NCI-H2107 treated with DMSO at 0.1 percent for 48 hours (cell line): ENCODE measurements around the gene CDH3.
"Not testable (repeated sequence)": the region's sequence is repeated elsewhere in the genome, so short reads cannot be mapped to it uniquely, and the experiment has no call there.

ENCODE experiments used
- DNase-seq: peaks from one replicate; lab custom pipeline; 2025; ENCODE audit not compliant: unreplicated experiment; lab: John Stamatoyannopoulos, UW

The CDH3 gene

DNA sequence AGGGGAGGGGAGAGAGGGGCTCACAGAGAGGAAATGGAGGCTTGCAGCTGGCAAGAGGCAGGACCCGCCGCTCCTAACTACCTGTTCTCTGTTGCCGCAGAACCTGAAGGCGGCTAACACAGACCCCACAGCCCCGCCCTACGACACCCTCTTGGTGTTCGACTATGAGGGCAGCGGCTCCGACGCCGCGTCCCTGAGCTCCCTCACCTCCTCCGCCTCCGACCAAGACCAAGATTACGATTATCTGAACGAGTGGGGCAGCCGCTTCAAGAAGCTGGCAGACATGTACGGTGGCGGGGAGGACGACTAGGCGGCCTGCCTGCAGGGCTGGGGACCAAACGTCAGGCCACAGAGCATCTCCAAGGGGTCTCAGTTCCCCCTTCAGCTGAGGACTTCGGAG lies 53.0 kb downstream of the CDH3 start:
- no peak for DNase-seq

DNA sequence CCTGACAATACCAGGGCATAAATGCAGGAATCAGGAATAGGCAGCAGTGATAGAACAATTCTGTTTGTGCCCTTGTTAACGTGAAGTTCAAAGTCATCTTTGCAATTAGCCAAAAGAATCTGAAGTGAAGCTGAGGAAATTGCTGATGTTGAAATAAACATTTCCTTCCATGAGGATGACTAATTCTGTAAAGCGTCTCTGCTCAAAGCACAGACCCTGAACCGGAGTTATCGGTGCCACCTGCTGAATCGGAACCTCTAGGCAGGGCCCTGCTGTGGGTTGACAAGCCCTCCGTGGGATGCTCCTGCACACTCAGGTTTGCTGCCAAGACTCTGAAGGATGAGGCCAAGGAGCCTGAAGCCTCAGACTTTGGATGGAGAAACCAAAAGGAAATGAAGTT lies 55.0 kb downstream of the CDH3 start:
- no peak for DNase-seq

DNA sequence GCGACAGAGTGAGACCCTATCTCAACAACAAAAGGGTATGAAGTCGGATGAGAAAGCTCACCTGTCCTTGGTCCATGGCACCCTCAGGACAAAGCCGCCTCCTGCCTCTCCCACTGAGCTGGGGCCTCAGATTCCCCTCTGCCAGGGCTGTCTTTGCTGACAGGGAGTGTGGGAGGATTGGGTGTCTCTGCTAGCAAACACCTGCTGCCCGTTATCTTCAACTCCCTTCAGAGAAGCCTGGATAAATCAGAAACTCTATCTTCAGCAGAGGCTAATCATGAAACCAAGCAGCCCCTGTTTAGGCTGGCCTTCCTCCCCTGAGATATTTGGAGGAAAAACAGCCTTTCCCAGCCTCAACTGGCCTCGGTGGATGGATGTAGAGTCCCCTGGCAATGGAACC lies 55.7 kb downstream of the CDH3 start:
- DNase-seq, result no peak

DNA sequence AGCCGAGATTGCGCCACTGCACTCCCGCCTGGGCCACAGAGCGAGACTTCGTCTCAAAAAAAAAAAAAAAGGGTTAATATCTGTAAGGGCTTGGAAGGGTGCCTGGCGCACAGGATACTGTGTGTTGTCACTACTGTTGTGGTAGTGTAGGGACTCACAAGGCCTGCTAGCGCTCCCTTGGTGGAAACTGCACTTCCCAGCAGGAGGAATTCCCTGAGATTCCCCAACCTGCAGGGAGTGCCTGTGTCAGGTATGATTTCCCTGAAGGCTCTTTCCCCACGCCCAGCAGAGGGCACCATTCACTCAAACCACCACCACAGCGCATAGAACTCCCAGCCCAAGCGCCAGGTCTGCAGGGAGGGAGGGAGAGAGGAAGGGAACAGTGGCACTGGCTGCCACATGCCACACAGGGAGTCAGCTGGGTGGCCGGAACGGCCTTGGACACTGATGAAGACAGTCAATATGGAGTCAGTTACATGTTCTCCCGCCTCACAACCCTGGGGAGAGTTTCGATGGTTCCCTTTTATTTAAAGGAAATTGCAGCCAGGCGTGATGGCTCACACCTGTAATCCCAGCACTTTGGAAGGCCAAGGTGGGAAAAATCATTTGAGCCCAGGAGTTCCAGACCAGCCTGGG lies 59.2 kb downstream of the CDH3 start:
- peak; percentile 87 for DNase-seq

DNA sequence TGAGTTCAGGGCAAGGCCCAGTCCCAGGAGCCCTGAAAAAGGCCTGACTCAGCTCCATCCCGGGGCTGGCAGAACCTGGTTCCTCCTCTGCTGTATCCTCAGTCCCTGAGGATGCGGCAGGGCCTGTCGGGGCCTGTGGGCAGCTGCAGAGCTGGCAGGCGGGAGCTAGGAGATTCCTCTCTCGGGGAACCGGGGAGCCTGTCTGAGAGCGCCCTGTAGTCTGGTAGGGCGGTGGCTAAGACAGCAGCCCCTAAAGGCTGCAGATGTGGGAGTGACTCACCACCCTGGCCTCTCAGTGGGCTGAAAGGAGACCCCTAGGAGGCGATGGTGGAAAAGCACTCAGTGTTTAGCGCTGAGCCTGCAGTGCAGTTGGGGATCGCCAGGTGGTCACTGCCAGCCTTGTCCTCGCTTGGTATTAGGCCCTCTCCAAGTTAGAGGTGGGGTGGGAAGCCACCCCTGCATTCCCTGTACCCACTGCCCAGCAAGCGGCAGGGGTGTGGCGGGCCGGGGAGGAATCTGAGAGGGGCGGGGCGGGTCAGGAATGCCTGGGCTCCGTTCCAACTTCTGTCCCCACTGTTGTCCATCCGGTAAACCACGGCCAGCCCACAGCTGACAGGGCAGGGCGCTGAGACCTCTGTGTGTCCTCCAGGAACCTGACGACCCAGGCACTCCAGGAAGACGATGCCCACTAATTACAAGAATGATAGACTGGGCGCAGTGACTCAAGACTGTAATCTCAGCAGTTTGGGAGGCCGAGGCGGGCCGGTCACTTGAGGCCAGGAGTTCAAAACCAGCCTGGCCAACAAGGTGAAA lies 62.4 kb downstream of the CDH3 start:
- no peak for DNase-seq

DNA sequence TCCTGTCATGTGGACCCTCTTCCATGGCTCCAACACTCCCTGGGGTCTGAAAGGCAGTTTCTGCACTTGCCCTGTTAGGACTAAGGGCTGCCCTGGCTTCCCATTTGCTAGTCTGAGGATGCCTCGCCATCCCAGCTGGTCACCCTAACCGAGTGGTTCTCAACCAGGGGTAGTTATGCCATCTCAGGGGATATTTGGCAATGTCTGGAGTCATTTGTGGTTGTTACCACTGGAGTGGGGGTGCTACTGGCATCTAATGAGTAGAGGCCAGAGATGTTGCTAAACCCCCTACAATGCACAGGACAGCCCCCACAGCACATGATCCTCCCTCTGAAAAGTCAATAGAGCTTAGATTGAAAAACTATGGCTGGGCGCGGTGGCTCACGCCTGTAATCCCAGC lies 65.1 kb downstream of the CDH3 start:
- no peak for DNase-seq

DNA sequence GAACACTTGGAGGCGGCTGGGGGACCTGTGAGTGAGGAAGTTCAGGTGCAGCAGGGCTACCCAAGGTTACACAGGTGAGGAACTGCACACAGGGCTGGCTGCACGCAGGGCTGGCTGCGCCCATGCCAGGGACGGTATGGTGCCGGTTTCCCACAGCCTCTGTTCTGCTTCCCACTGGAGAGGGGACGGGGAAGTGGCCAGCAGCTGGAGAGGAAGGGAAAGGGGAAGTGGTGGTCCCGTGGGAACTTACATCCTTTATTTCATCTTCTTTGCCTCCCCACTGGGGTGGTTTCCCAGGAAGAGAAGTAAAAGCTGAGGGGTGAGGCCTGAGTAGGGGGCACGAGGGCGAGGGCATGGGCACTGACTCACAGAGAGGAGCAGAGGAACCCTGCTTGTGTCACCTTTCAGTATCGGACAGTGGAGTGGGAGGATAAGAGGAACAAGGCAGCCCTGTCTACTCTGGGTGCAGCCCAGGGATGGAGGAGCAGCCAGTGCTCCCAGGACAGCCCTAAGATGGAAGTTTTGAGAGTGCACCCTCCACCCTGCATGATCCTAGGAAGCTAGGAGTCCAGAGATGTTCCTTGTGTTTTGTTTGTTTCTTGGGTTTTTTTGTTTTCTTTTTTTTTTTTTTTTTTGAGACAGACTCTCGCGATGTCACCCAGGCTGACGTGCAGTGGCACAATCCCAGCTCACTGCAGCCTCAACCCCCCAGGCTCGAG lies 66.5 kb downstream of the CDH3 start:
- no peak for DNase-seq

DNA sequence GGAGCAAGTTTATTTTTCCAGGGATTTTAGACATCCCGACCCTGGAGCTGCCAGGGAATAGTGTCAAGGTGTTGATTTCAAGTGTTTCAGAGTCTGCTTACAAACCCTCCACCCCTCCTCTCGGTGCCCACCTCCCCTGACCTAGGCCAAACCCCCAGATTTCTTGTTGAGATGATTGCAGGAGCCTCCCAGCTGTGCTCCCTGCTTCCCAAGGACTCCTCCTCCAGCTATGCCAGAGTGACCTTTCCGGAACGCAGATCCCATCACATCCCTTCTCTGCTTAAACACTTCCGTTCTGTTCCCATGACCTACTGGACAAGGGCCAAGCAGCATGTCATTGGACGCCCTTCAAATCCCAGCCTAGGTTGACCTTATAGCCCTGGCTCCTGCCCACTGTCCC lies 68.3 kb downstream of the CDH3 start:
- no peak for DNase-seq

DNA sequence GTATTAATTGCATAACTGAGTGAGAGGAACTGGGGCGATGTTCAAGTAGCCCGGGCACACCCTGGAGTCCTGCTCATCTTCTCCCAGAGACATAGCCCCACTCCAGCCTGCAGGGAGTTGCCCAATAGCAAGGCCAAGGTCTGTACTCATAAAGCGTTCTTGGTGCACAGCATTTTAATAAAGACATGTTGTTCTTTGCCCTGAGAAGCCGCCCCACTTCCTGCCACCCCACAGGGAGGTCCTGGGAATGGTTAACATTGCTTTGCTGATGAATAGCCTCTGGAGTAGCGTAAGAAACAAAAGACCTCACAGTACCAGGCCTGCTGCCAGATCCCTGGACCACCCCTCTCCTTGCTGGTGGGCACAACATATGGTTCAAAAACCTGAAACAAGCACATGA lies 70.4 kb downstream of the CDH3 start:
- DNase-seq, result no peak

DNA sequence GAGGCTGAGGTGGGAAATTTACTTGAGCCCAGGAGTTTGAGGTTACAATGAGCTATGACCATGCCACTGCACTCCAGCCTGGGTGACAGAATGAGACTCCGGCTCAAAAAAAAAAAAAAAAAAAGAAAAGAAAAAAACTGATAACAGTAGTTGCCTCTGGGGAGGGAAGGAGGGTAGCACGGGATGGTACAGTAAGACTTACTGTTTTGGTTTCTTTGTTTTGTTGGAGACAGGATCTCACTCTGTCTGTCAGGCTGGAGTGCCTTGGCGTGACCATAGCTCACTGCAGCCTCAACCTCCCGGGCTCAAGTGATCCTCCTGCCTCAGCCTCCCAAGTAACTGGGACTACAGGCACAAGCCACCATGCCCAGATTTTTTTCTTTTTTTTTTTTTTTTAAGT lies 71.4 kb downstream of the CDH3 start:
- not testable (repeated sequence) for DNase-seq

DNA sequence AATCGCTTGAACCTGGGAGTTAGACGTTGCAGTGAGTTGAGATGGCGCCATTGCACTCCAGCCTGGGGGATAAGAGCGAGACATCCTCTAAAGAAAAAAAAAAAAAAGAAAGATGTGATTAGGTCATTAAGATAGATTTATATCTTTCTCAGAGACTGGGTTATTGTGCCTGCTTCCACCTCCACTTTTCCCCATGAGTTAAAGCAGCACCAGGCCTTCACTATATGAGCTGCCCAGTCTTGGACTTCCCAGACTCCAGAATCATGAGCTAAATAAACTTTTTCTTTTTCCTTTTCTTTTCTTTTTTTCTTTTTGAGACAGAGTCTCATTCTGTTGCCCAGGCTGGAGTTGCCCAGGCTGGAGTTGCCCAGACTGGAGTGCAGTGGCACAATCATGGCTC lies 72.6 kb downstream of the CDH3 start:
- no peak for DNase-seq

DNA sequence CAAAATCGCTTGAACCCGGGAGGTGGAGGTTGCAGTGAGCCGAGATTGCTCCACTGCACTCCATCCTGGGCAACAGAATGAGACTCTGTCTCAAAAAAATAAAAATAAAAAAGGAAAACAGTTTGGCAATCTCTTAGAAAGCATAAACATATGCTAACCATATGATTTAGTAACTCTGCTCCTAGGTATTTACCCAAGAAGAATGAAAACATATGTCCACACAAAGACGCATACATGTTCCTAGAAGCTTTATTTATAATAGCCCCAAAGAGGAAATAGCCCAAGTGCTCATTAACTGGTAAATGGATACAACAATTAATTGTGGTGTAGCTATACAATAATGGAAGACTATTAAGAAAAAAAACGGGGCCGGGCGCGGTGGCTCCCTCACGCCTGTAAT lies 73.5 kb downstream of the CDH3 start:
- DNase-seq, result no peak

DNA sequence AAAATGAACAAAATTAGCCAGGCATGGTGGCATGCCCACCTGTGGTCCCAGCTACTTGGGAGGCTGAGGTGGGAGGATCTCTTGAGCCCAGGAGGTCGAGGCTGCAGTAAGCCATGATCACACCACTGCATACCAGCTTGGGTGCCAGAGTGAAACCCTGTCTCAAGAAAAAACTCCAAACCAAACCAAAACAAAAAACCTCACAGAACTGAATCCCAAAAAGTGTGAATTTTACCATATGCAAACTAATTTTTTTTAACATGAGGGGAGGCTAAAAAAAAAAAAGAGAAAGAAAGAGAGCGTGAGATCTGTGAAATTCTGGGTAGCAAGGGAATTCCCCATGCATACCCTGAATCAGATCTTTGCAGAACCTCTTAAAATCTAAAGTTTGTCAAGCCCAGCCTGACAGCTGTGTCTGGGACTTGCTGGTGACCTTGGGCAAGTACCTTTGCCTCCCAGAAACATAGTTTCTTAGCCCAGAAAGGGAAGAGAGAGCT lies 74.9 kb downstream of the CDH3 start:
- no peak for DNase-seq

DNA sequence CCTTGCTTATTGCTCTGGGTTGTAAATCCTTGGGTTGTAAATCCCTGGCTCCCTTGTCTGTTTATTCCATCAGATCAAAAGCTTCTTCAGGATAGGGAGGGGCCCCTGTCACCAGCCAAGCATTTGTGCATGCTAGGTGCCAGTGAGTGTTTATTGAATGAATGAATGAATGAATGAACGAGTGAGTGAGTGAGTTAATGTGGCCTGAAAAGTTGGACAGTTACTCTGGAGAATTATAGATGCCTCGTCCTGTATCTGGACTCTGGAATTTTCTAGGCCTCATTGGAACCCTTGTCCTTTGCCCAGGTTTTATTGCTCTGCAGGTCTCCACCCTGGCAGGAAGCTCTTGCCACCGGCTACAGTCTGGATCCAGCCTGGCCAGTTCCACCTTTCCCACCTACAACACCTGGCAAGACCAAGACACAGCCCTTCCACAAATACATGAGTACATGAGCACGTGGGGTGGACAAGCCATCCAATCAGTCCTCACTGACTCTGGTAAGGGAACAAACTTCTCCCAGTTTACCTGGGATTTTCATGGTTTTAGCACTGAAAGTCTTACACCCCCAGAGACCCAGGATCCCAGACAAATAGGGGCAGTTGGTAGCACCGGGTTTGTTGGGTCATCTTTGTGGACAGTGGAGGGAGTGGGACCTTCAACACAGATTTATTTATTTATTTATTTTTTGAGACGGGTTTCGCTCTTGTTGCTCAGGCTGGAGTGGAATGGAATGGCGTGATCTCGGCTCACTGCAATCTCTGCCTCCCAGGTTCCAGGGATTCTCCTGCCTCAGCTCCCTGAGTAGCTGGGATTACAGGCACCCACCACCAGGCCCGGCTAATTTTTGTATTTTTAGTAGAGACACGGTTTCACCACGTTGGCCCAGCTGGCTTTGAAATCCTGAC lies 77.3 kb downstream of the CDH3 start:
- DNase-seq, result no peak

DNA sequence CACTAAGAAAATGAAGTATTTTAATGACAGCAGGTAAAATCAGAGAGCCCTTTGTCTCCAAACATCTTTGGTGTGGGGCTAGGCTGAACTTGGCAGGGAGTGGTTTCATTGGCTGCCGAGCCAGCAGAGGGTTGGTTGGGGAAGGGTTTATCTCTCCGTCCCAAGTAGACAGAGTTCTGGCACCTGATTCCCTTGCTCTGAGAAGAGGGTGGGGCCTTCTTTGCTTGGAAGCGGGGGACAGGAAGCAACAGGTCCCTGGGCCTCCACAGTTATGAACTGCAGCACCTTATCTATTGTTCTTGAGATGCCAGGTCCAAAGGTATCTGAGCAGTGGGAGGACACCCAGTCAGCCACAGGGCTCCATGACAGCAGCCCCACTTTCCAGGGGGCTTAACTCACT lies 79.7 kb downstream of the CDH3 start:
- DNase-seq, result no peak

DNA sequence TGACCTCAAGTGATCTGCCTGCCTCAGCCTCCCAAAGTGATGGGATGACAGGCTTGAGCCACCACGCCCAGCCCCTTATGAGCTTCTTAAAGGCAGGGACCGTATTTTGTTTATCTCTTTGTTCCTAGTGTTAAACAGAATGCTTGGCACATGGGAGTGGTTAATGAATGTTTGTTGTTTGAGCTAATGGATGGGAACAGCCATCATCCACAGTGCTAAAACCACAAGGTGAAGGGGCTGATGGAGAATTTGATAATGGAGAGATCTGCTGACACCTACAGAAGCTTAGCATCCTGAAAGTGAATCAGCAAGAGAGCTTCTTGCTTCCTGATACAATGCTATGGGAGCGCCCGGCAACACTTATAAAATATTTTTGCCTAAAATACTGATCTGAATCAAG lies 83.4 kb downstream of the CDH3 start:
- no peak for DNase-seq

DNA sequence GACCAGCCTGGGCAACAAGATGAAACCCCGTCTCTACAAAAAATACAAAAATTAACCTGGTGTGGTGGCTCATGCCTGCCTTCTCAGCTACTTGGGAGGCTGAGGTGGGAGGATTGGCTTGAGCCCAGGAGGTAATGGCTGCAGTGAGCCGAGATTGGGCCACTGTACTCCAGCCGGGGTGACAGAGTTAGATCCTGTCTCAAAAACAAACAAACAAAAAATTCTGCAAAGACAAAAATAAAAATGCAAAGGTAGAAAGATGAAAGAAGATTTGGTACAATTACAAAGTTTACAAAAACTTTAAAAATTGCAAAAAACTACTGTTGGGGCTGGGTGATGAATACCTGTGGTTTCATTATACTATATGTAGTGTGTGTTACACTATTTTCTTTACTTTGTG lies 86.5 kb downstream of the CDH3 start:
- no peak for DNase-seq

DNA sequence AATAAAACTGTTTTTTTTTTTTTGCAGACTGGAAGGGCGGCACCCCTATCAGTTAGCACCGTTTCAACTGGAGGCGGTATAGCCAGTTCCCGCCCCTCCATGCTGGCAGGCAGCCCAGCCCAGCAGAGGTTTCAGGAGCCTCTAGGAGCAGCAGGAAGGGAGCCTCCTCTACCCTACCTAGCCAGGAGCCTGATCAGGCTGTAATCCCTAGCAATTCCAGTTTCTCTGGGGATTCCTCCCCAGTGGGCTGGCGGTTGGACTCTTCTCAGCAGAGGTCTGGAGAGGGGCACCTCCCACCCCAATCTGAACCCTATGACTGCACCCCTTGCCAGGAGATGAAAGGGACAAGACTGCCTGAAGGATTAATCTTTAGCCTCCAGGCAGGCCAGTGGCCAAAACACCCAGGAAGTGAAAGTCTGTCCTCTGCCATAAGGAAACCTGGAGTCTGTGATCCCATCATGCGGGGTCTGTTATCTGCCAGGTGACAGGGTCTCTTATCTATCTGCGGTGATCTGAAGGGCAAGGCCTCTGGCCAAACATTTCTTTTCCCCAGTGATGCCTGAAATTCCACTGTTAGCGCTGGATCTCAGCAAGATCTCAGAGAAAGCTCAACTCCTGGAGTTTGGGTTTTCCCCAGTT lies 87.1 kb downstream of the CDH3 start:
- peak; percentile 42 for DNase-seq

DNA sequence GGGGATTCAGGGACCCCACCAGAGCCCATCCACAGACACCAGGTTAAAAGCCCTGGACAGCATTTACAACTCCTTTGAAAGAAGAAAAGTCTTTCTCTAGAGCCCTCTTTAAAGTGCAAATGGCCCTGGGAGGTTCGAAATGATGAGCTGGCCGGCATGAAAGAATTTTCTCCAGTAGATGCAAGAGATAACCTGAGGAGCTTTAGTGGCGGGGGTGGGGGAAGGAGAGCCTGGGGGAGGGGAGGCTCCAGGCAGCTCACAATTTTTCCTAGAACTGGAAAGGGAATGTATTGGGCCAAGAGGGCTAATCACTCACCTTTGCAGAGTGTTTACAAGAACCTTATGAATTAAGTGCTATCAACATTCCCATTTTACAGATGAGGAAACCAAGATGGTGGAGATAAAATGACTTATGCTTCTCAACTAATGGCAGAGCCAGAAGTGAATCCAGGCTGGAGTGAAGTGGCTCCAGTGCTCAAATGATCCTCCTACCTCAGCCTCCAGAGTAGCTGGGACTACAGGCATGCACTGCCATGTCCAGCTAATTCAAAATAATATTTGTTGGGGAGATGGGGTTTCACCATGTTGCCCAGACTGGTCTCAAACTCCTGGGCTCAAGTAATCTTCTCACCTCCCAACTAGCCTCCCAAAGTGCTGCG lies 87.8 kb downstream of the CDH3 start:
- DNase-seq, result no peak

DNA sequence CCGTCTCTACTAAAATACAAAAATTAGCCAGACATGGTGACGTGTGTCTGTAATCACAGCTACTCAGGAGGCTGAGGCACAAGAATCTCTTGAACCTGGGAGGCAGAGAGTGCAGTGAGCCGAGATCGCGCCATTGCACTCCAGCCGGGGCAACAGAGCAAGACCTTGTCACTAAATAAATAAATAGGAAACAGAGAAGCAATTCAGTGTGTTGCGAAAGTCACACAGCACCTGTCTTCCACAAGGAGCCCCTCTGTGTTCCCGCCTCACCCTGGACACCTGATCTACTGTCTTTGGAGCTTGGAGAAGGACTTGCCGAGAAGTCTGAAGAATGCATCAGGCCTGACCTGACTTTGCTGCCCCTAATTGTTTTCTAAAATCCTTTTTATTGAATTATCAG lies 88.5 kb downstream of the CDH3 start:
- no peak for DNase-seq
